ENCODE measurements around the gene TRIM65. TPM values are rescaled to one million over a fixed set of nuclear protein-coding genes. Genes with fewer than 3 reads are reported as not detected.
"Not testable (repeated sequence)": the region's sequence is repeated elsewhere in the genome, so short reads cannot be mapped to it uniquely, and the experiment has no call there.

TRIM65 gene
- total RNA-seq, 4 donors from 2014 or later, result 13.3 to 36.4 (median 27.4) TPM

DNA sequence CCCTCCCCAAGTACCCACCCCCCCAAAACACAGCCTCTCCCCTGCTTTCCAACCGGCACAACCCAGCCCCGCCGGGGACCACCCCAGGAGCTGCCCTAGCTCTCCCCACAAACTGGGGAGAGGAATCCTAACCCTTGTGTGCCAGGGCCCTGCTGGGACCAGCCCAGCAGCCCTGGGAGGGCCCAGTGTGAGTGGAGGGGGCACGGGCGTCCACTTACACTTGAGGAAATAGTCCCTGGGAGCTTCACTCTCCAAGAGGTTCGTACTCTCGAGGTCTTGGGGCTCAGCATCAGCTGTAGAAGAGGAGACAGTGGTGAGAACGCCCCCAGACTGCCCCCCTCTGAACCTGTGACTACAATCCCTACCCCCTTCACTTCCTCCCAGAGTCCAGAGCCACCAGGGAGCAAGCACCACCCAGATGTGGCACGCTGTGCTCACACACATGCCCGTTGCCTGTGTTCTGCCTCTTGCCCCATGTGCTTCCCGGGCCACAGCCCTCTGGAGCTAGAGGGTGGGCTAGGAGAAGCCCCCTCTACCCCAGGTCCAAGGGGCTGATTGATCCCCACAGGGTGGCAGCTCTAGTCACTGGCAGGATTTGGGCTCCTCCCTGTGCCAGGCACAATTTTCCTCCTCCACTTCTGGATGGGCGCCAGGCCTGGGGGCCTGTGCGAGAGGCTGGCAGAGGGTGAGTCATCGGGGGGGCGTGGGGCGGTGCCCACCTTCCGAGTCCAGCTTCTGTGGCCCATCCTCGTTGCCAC lies 21.4 kb downstream of the TRIM65 start:
- Histone ChIP-seq H3K27ac (replicated peaks in 1 of 4) (peak overlapping the region; percentile 97 to 99 (median 98)), H3K4me1 (peaks cover 70 to 80% (median 74%) of the 10 kb centered on the region in 4 donors), H3K36me3 (peaks cover 10 to 28% (median 23%) of the 10 kb centered on the region in 4 donors), H3K4me3 (peak overlapping the region; percentile 80 to 95 (median 86)), H3K27me3 (no peaks in the 10 kb centered on the region), H3K9me3 (no peaks in the 10 kb centered on the region)
- 49% methylated on average over 14 of the region's 18 CpGs for WGBS
- intact Hi-C loops (cut with DNase I), result loop anchor here (5.0 kb wide), 1 partner anchor 98 kb away; a partner anchor contains a TSS
- DNase-seq (ENCODE audit: extremely low spot score), result no peak
- TF ChIP-seq EP300 (IDR thresholded peaks at IDR 0.05), result no peak
- no peak for TF ChIP-seq POLR2AphosphoS5 (IDR thresholded peaks at IDR 0.05)
- TF ChIP-seq, protein P1, sequence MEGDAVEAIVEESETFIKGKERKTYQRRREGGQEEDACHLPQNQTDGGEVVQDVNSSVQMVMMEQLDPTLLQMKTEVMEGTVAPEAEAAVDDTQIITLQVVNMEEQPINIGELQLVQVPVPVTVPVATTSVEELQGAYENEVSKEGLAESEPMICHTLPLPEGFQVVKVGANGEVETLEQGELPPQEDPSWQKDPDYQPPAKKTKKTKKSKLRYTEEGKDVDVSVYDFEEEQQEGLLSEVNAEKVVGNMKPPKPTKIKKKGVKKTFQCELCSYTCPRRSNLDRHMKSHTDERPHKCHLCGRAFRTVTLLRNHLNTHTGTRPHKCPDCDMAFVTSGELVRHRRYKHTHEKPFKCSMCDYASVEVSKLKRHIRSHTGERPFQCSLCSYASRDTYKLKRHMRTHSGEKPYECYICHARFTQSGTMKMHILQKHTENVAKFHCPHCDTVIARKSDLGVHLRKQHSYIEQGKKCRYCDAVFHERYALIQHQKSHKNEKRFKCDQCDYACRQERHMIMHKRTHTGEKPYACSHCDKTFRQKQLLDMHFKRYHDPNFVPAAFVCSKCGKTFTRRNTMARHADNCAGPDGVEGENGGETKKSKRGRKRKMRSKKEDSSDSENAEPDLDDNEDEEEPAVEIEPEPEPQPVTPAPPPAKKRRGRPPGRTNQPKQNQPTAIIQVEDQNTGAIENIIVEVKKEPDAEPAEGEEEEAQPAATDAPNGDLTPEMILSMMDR (IDR thresholded peaks at IDR 0.05), result no peak
- no peak for TF ChIP-seq POLR2A (IDR thresholded peaks at IDR 0.05; ENCODE audit: low read depth)

DNA sequence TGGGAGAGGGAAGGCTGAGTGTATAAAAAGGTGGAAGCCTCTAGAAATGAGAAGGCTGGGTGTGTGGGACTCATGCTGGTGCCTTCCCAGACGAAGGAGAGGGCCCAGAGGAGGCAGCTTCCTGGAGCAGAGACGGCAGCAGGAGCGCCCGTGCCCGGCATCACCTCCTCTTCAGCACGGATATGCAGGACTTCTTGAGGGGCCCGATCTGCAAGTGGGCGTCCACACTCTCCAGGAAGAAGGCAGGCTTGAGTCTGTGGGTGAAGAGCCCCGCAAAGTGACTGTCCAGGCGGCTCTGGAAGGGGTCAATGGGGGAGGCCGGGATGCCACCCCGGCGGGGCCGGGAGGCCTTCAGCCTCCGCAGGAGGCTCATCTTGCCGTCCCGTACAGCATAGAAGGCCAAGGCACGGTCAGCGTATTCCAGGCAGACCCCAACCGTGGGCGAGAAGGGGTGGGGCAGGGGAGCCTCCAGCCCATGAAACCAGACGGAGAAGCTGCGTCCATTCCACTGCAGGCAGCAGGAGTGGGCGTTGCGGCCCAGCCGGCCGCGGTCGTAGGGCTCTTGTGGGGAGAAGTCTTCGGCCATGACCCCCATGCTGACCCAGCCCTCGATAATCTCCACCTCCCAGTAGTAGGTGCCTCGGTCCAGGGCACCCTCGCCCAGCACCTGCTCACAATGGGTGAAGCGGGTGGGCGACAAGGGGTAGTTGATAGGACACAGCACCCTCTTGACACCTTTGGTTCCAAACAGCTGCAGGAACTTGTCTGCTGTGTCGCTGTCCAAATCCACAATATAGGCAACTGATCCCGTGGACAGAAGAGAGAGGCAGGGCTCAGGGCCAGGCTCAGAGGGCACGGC lies 22.2 kb downstream of the TRIM65 start:
- H3K4me1 ChIP-seq, result peaks cover 76 to 89% (median 82%) of the 10 kb centered on the region in 4 donors
- TF ChIP-seq EP300 (IDR thresholded peaks at IDR 0.05) (no peak), POLR2A (IDR thresholded peaks at IDR 0.05; ENCODE audit: low read depth) (no peak), POLR2AphosphoS5 (IDR thresholded peaks at IDR 0.05) (no peak)
- TF ChIP-seq, protein P1 (IDR thresholded peaks at IDR 0.05), result no peak
- 84% methylated on average over 15 of the region's 38 CpGs for WGBS
- peak overlapping the region in 2 of 4 donors; percentile 80 to 95 for H3K4me3 ChIP-seq
- DNase-seq (ENCODE audit: extremely low spot score), result no peak
- H3K36me3 ChIP-seq, result peaks cover 10 to 28% (median 23%) of the 10 kb centered on the region in 4 donors
- no peaks in the 10 kb centered on the region for H3K9me3 ChIP-seq
- peak overlapping the region; percentile 97 to 99 (median 98) for H3K27ac ChIP-seq (replicated peaks in 1 of 4)
- intact Hi-C loops (cut with DNase I), result loop anchor here (5.0 kb wide), 1 partner anchor 97 kb away; a partner anchor contains a TSS
- no peaks in the 10 kb centered on the region for H3K27me3 ChIP-seq

DNA sequence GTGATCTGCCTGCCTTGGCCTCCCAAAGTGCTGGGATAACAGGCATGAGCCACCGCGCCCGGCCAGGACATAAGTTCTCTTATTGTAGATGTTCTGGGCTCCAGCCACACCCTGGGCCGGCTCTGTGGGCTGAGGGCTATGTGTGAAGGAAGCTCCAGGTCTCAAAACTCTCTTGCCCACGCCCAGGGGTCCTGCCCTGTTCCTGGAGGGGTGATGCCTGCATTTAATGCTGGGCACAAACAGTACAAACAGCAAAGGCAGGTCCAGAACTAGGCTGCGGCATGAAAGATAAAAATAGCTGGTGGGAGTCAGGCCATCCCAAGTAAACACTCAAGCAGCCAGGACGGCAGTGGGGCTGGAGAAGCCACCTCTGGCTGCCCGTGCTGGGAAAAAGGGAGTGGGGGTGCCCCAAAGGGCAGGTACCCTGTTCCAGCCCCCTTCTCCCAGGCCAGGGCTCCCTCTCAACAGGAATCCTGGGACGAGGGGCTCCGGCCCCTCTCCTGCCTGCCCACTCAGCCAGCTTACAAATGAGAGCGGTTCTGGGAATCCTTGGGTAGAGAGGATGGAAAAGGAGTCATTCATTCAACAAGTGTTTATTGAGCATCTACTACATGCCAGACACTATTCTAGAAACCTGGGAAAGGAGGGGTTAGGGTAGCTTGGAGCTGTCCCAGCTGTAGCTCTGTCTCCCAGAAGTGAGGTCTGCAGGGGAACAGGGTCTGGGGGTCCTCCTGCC lies 23.0 kb downstream of the TRIM65 start:
- TF ChIP-seq POLR2AphosphoS5 (IDR thresholded peaks at IDR 0.05), result peak in 1 of 2 donors; percentile 53
- TF ChIP-seq, protein P1 (IDR thresholded peaks at IDR 0.05), result no peak
- no peaks in the 10 kb centered on the region for H3K9me3 ChIP-seq
- intact Hi-C loops (cut with DNase I), result no loop called here
- peaks cover 79 to 89% (median 85%) of the 10 kb centered on the region in 4 donors for H3K4me1 ChIP-seq
- H3K27ac ChIP-seq (replicated peaks in 1 of 4), result peak overlapping the region; percentile 97 to 99 (median 98)
- 45% methylated on average over 6 of the region's 11 CpGs for WGBS
- no peaks in the 10 kb centered on the region for H3K27me3 ChIP-seq
- peaks cover 10 to 28% (median 23%) of the 10 kb centered on the region in 4 donors for H3K36me3 ChIP-seq
- no peak for DNase-seq (ENCODE audit: extremely low spot score)
- peak overlapping the region in 1 of 4 donors; percentile 1 for H3K4me3 ChIP-seq

DNA sequence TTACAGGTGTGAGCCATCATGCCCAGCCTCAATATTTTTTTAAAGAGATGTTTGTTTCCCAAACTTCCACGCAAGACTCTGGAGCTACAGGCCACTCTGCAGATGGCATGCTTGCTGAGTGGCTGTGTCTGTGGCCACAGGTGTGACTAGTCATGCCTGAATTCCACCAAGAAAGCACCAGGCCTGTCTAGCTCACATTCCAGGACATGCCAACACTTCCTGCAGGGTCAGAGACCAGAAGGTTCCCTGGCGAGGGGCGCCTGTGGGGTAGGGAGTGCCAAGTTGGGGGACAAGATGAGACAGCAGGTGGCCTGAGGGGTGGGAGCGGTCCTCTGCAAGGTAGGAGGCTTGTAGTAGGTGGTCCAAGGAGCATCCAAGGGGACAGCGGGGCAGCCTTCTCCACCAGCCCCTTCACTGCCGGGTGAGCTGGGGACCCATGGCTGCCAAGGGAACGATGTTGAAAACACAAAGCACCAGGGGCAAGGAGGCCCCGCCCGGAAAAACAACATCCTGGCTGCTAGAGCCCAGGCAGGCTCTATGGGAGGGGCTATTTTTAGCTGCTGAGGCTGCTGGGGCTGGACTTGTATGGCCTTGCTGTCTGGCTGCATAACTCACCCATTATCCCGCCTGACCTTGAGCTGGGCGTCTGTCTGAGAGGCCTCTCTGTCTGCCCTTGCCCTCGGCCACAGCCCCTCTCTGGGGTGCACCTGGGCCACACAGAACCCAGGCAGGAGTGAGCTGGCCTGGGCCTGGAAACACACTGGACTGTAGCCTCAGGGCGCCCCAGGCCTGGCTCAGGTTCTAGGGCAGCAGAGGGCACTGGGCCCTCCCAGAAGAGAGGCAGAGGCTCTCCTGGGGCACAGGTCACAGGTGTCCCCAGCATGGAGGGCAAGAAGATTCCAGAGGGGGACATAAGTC lies 24.1 kb downstream of the TRIM65 start:
- Histone ChIP-seq H3K36me3 (peaks cover 10 to 28% (median 23%) of the 10 kb centered on the region in 4 donors), H3K4me1 (peaks cover 82 to 95% (median 92%) of the 10 kb centered on the region in 4 donors), H3K27ac (replicated peaks in 1 of 4) (peak overlapping the region; percentile 97 to 99 (median 98)), H3K9me3 (no peaks in the 10 kb centered on the region), H3K4me3 (peak overlapping the region; percentile 1 to 28 (median 16)), H3K27me3 (no peaks in the 10 kb centered on the region)
- peak; percentile 96 for DNase-seq (ENCODE audit: extremely low spot score)
- TF ChIP-seq POLR2AphosphoS5 (IDR thresholded peaks at IDR 0.05) (peak; percentile 86 to 90), POLR2A (IDR thresholded peaks at IDR 0.05; ENCODE audit: low read depth) (no peak)
- 23% methylated on average over 11 of the region's 13 CpGs for WGBS
- intact Hi-C loops (cut with DNase I), result no loop called here

DNA sequence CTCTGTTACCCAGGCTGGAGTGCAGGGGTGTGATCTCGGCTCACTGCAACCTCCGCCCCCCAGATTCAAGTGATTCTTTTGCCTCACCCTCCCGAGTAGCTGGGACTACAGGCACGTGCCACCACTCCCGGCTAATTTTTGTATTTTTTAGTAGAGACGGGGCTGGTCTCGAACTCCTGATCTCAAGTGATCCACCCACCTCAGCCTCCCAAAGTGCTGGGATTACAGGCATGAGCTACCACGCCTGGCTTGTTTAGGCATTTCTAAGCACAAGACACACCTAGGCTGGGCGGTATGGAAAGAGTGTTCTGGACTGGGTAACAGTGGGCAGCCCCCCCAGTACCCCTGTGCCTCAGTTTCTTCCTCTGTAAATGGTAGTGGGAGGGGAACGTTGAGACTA lies 26.5 kb downstream of the TRIM65 start:
- intact Hi-C loops (cut with DNase I), result not testable (repeated sequence)

More for the DNA sequence above, 26.5 kb downstream of the TRIM65 start:
- not testable (repeated sequence) for DNase-seq (ENCODE audit: extremely low spot score); H3K27me3 ChIP-seq; H3K9me3 ChIP-seq
- peak overlapping the region; percentile 97 to 99 (median 98) for H3K27ac ChIP-seq (replicated peaks in 1 of 4)
- peak overlapping the region; percentile 42 to 56 (median 44) for H3K4me3 ChIP-seq
- H3K36me3 ChIP-seq, result peaks cover 10 to 18% (median 17%) of the 10 kb centered on the region in 4 donors
- WGBS, result 56% methylated on average over 4 of the region's 10 CpGs
- peaks cover 68 to 78% (median 77%) of the 10 kb centered on the region in 4 donors for H3K4me1 ChIP-seq

Measured in esophagus muscularis mucosa (tissue), 4 donors.